Neuronal stem cell (in vitro differentiated cells): Measurements from ENCODE around the gene DHRS9.

Experiments
- DNase-seq: peaks from one replicate; pipeline ENCODE4 v3.0.0-alpha.2; 2013; ENCODE audit warnings: low spot score
- H2AFZ ChIP-seq: one replicate; pipeline ENCODE4 v1.6.1; 2013; ENCODE audit warnings: mild to moderate bottlenecking, low read length, inconsistent platforms
- H2AK5ac ChIP-seq: 2 replicates; pipeline ENCODE4 v1.6.1; 2013; ENCODE audit warnings: low read depth, mild to moderate bottlenecking, inconsistent platforms, low read length, moderate library complexity, mixed read lengths
- H2BK120ac ChIP-seq: 2 replicates; pipeline ENCODE4 v1.6.1; 2013; ENCODE audit warnings: low read depth, mild to moderate bottlenecking, inconsistent platforms, low read length, moderate library complexity, mixed read lengths
- H2BK12ac ChIP-seq: one replicate; pipeline ENCODE4 v1.6.1; 2013; ENCODE audit warnings: low read length, inconsistent platforms
- H2BK15ac ChIP-seq: 2 replicates; pipeline ENCODE4 v1.6.1; 2013; ENCODE audit warnings: mild to moderate bottlenecking, low read length, inconsistent platforms, mixed read lengths
- H2BK5ac ChIP-seq: one replicate; pipeline ENCODE4 v1.6.1; 2013; ENCODE audit warnings: inconsistent platforms, mild to moderate bottlenecking, low read length, moderate library complexity
- H3K14ac ChIP-seq: one replicate; pipeline ENCODE4 v1.6.1; 2013; ENCODE audit warnings: low read length, inconsistent platforms
- H3K18ac ChIP-seq: 2 replicates; pipeline ENCODE4 v1.6.1; 2013; ENCODE audit warnings: low read length, inconsistent platforms
- H3K23ac ChIP-seq: 2 replicates; pipeline ENCODE4 v1.6.1; 2013; ENCODE audit warnings: low read depth, mild to moderate bottlenecking, mixed read lengths, low read length, inconsistent platforms; ENCODE audit not compliant: poor library complexity
- H3K27ac ChIP-seq: replicated peaks from 3 replicates; pipeline ENCODE4 v1.5.1; 2013; ENCODE audit warnings: low read length, inconsistent platforms
- H3K27me3 ChIP-seq, 3 experiments: 2 replicates each; pipeline ENCODE4 v1.6.1; 2013; ENCODE audit warnings: low read length in 3 of 3, mild to moderate bottlenecking in 2 of 3, inconsistent platforms in 1 of 3, low read depth in 1 of 3, mixed read lengths in 1 of 3, moderate library complexity in 1 of 3; ENCODE audit not compliant: control insufficient read depth in 3 of 3, insufficient read depth in 3 of 3
- H3K36me3 ChIP-seq, 2 donors: replicated peaks in 1 of 2; 2 replicates each; pipeline ENCODE4 v1.6.1; 2013; ENCODE audit warnings: low read length in 2 of 2; ENCODE audit not compliant: control insufficient read depth in 2 of 2, insufficient read depth in 2 of 2
- H3K4ac ChIP-seq: 2 replicates; pipeline ENCODE4 v1.6.1; 2013; ENCODE audit warnings: inconsistent platforms, mild to moderate bottlenecking, low read length, moderate library complexity
- H3K4me1 ChIP-seq, 2 donors: 1 replicate in 1 of 2; 2 replicates in 1 of 2; pipeline ENCODE4 v1.6.1; 2013; ENCODE audit warnings: low read length in 2 of 2, low read depth in 1 of 2; ENCODE audit not compliant: control insufficient read depth in 2 of 2, insufficient read depth in 1 of 2
- H3K4me2 ChIP-seq: one replicate; pipeline ENCODE4 v1.6.1; 2013; ENCODE audit warnings: mild to moderate bottlenecking, low read length, inconsistent platforms; ENCODE audit not compliant: insufficient read depth, poor library complexity, severe bottlenecking
- H3K4me3 ChIP-seq, 2 donors: 2 replicates each; pipeline ENCODE4 v1.5.1; 2013; ENCODE audit warnings: low read length in 2 of 2, mild to moderate bottlenecking in 2 of 2, inconsistent platforms in 1 of 2, moderate library complexity in 1 of 2
- H3K79me1 ChIP-seq: one replicate; pipeline ENCODE4 v1.6.1; 2013; ENCODE audit warnings: low read depth, mild to moderate bottlenecking, inconsistent platforms, low read length, moderate library complexity
- H3K9ac ChIP-seq: one replicate; pipeline ENCODE4 v1.6.1; 2013; ENCODE audit warnings: mild to moderate bottlenecking, low read depth, low read length, inconsistent platforms; ENCODE audit not compliant: poor library complexity
- H3K9me3 ChIP-seq, 2 donors: replicated peaks in 1 of 2; 2 replicates each; pipeline versions ENCODE3 to v1.6.1; 2013; ENCODE audit warnings: low read length in 2 of 2, mild to moderate bottlenecking in 2 of 2, inconsistent platforms in 1 of 2, low read depth in 1 of 2, mixed read lengths in 1 of 2, moderate library complexity in 1 of 2; ENCODE audit not compliant: control insufficient read depth in 2 of 2, insufficient read depth in 1 of 2
- H4K8ac ChIP-seq: one replicate; pipeline ENCODE4 v1.6.1; 2013; ENCODE audit warnings: low read depth, mild to moderate bottlenecking, inconsistent platforms, low read length, moderate library complexity
- H4K91ac ChIP-seq: one replicate; pipeline ENCODE4 v1.6.1; 2013; ENCODE audit warnings: low read length, low read depth, mild to moderate bottlenecking, inconsistent platforms; ENCODE audit not compliant: poor library complexity
- WGBS, 2 donors: extraction: QIAGEN DNeasy Blood & Tissue Kit; methylation state at CpG; one replicate each; pipeline ENCODE4 v1.1.7; 2013; ENCODE audit warnings: missing lambda C conversion rate in 2 of 2, mixed read lengths in 1 of 2; ENCODE audit not compliant: insufficient read length in 2 of 2, insufficient replicate concordance in 1 of 2; ENCODE audit errors: extremely low coverage in 2 of 2; 5-methylcytosine and 5-hydroxymethylcytosine counted together

DHRS9 gene

DNA sequence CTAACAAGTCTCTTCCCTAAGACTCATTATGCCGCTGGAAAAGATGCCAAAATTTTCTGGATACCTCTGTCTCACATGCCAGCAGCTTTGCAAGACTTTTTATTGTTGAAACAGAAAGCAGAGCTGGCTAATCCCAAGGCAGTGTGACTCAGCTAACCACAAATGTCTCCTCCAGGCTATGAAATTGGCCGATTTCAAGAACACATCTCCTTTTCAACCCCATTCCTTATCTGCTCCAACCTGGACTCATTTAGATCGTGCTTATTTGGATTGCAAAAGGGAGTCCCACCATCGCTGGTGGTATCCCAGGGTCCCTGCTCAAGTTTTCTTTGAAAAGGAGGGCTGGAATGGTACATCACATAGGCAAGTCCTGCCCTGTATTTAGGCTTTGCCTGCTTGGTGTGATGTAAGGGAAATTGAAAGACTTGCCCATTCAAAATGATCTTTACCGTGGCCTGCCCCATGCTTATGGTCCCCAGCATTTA lies 26.3 kb downstream of the DHRS9 start:
- Histone ChIP-seq H3K18ac (no peak overlapping the region), H2AFZ (no peak overlapping the region), H2BK5ac (no peak overlapping the region), H3K9me3 (no peaks in the 10 kb centered on the region), H4K91ac (no peak overlapping the region), H3K4ac (no peak overlapping the region), H4K8ac (no peak overlapping the region), H3K27me3 (peaks cover 0 to 8% (median 0%) of the 10 kb centered on the region in 3 experiments), H3K9ac (no peak overlapping the region), H3K36me3 (no peaks in the 10 kb centered on the region), H2BK15ac (no peak overlapping the region), H2AK5ac (no peak overlapping the region), H3K4me3 (no peak overlapping the region), H3K79me1 (no peaks in the 10 kb centered on the region), H3K27ac (no peak overlapping the region), H3K14ac (no peak overlapping the region), H3K23ac (no peak overlapping the region), H2BK120ac (no peak overlapping the region), H2BK12ac (no peak overlapping the region), H3K4me1 (no peaks in the 10 kb centered on the region), H3K4me2 (no peak overlapping the region)
- DNase-seq = no peak
- no CpG with 5 or more reads among the region's 5 CpGs for WGBS, 2 donors

DNA sequence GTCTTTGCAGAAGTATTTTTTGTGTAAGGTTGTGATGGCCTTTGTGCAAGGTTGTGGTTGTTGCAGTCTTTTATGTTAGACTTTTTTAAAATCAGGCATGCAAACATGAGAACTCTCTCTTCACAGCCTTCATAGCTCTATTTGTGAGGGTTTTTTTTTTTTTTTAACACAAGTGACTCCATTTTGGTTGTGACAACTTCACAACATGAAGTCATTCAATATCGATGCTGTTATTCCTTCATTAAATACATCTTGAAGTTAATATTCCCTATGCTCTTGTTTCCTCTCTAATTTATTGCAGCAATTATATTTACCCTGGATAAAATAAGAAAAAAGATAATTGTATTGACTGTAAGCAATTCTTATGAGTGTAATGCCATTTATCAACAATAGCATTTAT lies 35.5 kb downstream of the DHRS9 start:
- Histone ChIP-seq H3K27me3 (peaks cover 2 to 51% (median 2%) of the 10 kb centered on the region in 3 experiments), H3K4me1 (no peaks in the 10 kb centered on the region), H3K18ac (no peak overlapping the region), H2AK5ac (no peak overlapping the region), H3K23ac (no peak overlapping the region), H2BK12ac (no peak overlapping the region), H3K36me3 (no peaks in the 10 kb centered on the region), H3K4me2 (no peak overlapping the region), H2AFZ (no peak overlapping the region), H3K9ac (no peak overlapping the region), H3K14ac (no peak overlapping the region), H2BK120ac (no peak overlapping the region), H4K91ac (no peak overlapping the region), H3K79me1 (no peaks in the 10 kb centered on the region), H3K9me3 (peaks cover 0 to 2% of the 10 kb centered on the region in 2 donors), H3K27ac (no peak overlapping the region), H2BK15ac (no peak overlapping the region), H3K4ac (no peak overlapping the region), H3K4me3 (no peak overlapping the region), H2BK5ac (no peak overlapping the region), H4K8ac (no peak overlapping the region)
- WGBS, 2 donors = no CpG with 5 or more reads among the region's 1 CpG
- no peak for DNase-seq

DNA sequence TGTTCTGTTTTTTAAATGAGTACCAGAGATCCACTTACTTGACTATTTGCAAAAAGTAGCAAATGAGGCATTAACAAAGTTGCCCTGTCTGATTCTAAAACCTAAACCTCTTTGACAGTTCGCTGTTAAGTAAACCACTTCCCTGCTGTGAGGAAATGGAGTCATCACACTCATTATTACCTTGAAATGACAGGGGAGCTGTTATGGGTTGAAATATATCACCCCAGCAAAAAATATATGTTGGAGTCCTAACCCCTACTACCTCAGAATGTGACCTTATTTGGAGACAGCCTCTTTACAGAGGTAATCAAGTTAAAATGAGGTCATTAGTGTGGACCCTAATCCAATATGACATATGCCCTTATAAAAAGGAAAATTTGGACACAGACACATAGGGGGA lies 36.1 kb downstream of the DHRS9 start:
- H3K4me2 ChIP-seq = no peak overlapping the region
- H2AK5ac ChIP-seq = no peak overlapping the region
- no peak overlapping the region for H3K9ac ChIP-seq
- H4K8ac ChIP-seq = no peak overlapping the region
- no peak overlapping the region for H3K27ac ChIP-seq
- no peak overlapping the region for H3K23ac ChIP-seq
- no peak for DNase-seq
- H2AFZ ChIP-seq = no peak overlapping the region
- H2BK12ac ChIP-seq = no peak overlapping the region
- no peak overlapping the region for H3K4me3 ChIP-seq
- H3K36me3 ChIP-seq = no peaks in the 10 kb centered on the region
- H4K91ac ChIP-seq = no peak overlapping the region
- H3K4me1 ChIP-seq = peaks cover 3% of the 10 kb centered on the region in 2 donors
- H3K14ac ChIP-seq = no peak overlapping the region
- no peak overlapping the region for H2BK120ac ChIP-seq
- H3K27me3 ChIP-seq = peaks cover 2 to 51% (median 2%) of the 10 kb centered on the region in 3 experiments
- H2BK15ac ChIP-seq = no peak overlapping the region
- H3K79me1 ChIP-seq = no peaks in the 10 kb centered on the region
- H3K18ac ChIP-seq = no peak overlapping the region
- H3K9me3 ChIP-seq = peaks cover 0 to 2% of the 10 kb centered on the region in 2 donors
- H3K4ac ChIP-seq = no peak overlapping the region
- no CpG with 5 or more reads among the region's 1 CpG for WGBS, 2 donors
- H2BK5ac ChIP-seq = no peak overlapping the region

DNA sequence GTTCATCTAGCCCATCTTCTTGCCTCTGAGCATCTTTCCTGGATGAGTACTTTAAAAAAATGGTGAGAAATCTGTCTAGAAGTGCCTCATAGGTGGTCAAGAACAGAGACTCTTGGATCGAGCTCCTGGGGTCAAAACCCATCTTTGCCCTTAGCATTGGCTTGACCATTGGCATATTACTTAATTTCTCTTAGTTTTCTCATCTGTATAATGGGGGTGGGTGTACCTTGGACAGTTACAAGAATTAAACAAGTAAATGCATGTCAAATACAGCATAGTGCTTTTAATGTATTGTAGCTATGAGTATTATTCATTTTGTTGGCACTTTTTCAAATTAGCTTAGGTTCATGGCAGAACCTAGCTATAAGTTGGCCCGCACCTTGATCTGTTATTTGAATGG lies 36.8 kb downstream of the DHRS9 start:
- no peak for DNase-seq
- no peak overlapping the region for H3K9ac ChIP-seq
- peaks cover 2 to 53% (median 2%) of the 10 kb centered on the region in 3 experiments for H3K27me3 ChIP-seq

More for the DNA sequence above, 36.8 kb downstream of the DHRS9 start:
- no peak overlapping the region for H3K4me2 ChIP-seq
- no peak overlapping the region for H4K91ac ChIP-seq
- peaks cover 4 to 6% of the 10 kb centered on the region in 2 donors for H3K4me1 ChIP-seq
- WGBS, 2 donors = no CpG with 5 or more reads among the region's 2 CpGs
- H3K36me3 ChIP-seq = no peaks in the 10 kb centered on the region
- H2BK12ac ChIP-seq = no peak overlapping the region
- no peak overlapping the region for H2BK15ac ChIP-seq
- peaks cover 0 to 2% of the 10 kb centered on the region in 2 donors for H3K9me3 ChIP-seq
- no peak overlapping the region for H3K18ac ChIP-seq
- no peaks in the 10 kb centered on the region for H3K79me1 ChIP-seq
- H3K4ac ChIP-seq = no peak overlapping the region
- no peak overlapping the region for H3K23ac ChIP-seq
- H2BK120ac ChIP-seq = no peak overlapping the region
- H2AFZ ChIP-seq = no peak overlapping the region
- no peak overlapping the region for H4K8ac ChIP-seq
- H3K27ac ChIP-seq = no peak overlapping the region
- no peak overlapping the region for H2AK5ac ChIP-seq
- no peak overlapping the region for H3K14ac ChIP-seq
- no peak overlapping the region for H3K4me3 ChIP-seq
- no peak overlapping the region for H2BK5ac ChIP-seq
